HFF-Myc (cell line): ENCODE results near the gene PCP2.

ENCODE experiments used
- DNase-seq: peaks from one replicate; pipeline ENCODE4 v3.0.0-alpha.2; 2011; ENCODE audit warnings: low read depth; ENCODE audit errors: extremely low read depth
- H3K4me3 ChIP-seq: replicated peaks from 2 replicates; pipeline ENCODE4 v1.5.1; 2011; ENCODE audit warnings: low read depth, mild to moderate bottlenecking, control low read depth, low read length
- CTCF ChIP-seq: IDR thresholded peaks from 2 replicates; pipeline ENCODE4 v1.5.1; 2012; ENCODE audit warnings: mild to moderate bottlenecking, low read depth, low read length, control low read depth; ENCODE audit errors: missing control alignments

Gene PCP2

GRCh38 chr19:7624810-7625209, 8.7 kb downstream of the PCP2 start:
- no peak for TF ChIP-seq CTCF
- no peak overlapping the region for H3K4me3 ChIP-seq
- DNase-seq: no peak

GRCh38 chr19:7623725-7624603, 9.6 kb downstream of the PCP2 start:
- no peak for DNase-seq
- H3K4me3 ChIP-seq: no peak overlapping the region
- no peak for TF ChIP-seq CTCF

GRCh38 chr19:7622933-7623685, 10.4 kb downstream of the PCP2 start:
- H3K4me3 ChIP-seq: no peak overlapping the region
- TF ChIP-seq CTCF: no peak
- DNase-seq: no peak

GRCh38 chr19:7620442-7621412, 12.8 kb downstream of the PCP2 start:
- no peak for TF ChIP-seq CTCF
- H3K4me3 ChIP-seq: no peak overlapping the region
- no peak for DNase-seq

- H3K4me3 ChIP-seq: no peak overlapping the region
- TF ChIP-seq CTCF: no peak
- no peak for DNase-seq
Measured at GRCh38 chr19:7619671-7620441, 13.7 kb downstream of the PCP2 start.
